Superior temporal gyrus (tissue), 1 donor: ENCODE results near the gene NEUROG2.
"Not testable (repeated sequence)": the region's sequence is repeated elsewhere in the genome, so short reads cannot be mapped to it uniquely, and the experiment has no call there.

Source experiments
- DNase-seq: peaks from one replicate; pipeline ENCODE4 v3.0.0-alpha.2; 2016; ENCODE audit errors: extremely low spot score

The NEUROG2 gene

GRCh38 chr4:112516066-112516470, at the start of gene NEUROG2:
TSS of gene NEUROG2 (minus strand) at chr4:112516180. CDS start at chr4:112515475, 705 bp downstream.
- no peak for DNase-seq

GRCh38 chr4:112564706-112565270, 48.8 kb upstream of the NEUROG2 start:
- no peak for DNase-seq

GRCh38 chr4:112563431-112564200, 47.6 kb upstream of the NEUROG2 start:
- DNase-seq: no peak

- no peak for DNase-seq
These were observed 46.4 kb upstream of the NEUROG2 start for GRCh38 chr4:112562254-112562879.

- DNase-seq: no peak
These were observed 44.1 kb upstream of the NEUROG2 start for GRCh38 chr4:112560084-112560483.

- no peak for DNase-seq
These were observed 43.1 kb upstream of the NEUROG2 start for GRCh38 chr4:112559053-112559452.

GRCh38 chr4:112557676-112558411, 41.9 kb upstream of the NEUROG2 start:
- DNase-seq: no peak

GRCh38 chr4:112554271-112554670, 38.3 kb upstream of the NEUROG2 start:
- DNase-seq: not testable (repeated sequence)

- no peak for DNase-seq
These were observed 36.7 kb upstream of the NEUROG2 start for GRCh38 chr4:112552668-112553067.

GRCh38 chr4:112550728-112551127, 34.7 kb upstream of the NEUROG2 start:
- DNase-seq: no peak

GRCh38 chr4:112546476-112546875, 30.5 kb upstream of the NEUROG2 start:
- DNase-seq: no peak

GRCh38 chr4:112545346-112545745, 29.4 kb upstream of the NEUROG2 start:
- no peak for DNase-seq

GRCh38 chr4:112540695-112541094, 24.7 kb upstream of the NEUROG2 start:
- DNase-seq: no peak

GRCh38 chr4:112536123-112536522, 20.1 kb upstream of the NEUROG2 start:
- DNase-seq: no peak

GRCh38 chr4:112532267-112532666, 16.3 kb upstream of the NEUROG2 start:
- DNase-seq: no peak

GRCh38 chr4:112531146-112531545, 15.2 kb upstream of the NEUROG2 start:
- DNase-seq: no peak

GRCh38 chr4:112526061-112526460, 10.1 kb upstream of the NEUROG2 start:
- no peak for DNase-seq

- DNase-seq: no peak
These were observed 8.0 kb upstream of the NEUROG2 start for GRCh38 chr4:112523764-112524505.

- no peak for DNase-seq
These were observed 7.2 kb upstream of the NEUROG2 start for GRCh38 chr4:112523008-112523721.

GRCh38 chr4:112522431-112522830, 6.5 kb upstream of the NEUROG2 start:
- DNase-seq: not testable (repeated sequence)
